Kidney tubule cell (primary cell): ENCODE results near the gene OR8B3.
"Not testable (repeated sequence)": the region's sequence is repeated elsewhere in the genome, so short reads cannot be mapped to it uniquely, and the experiment has no call there.

Experiments used
- DNase-seq: peaks from one replicate; pipeline ENCODE4 v3.0.0-alpha.2; 2018; ENCODE audit warnings: low spot score

Gene OR8B3

GRCh38 chr11:124398924-124399323, at the start of gene OR8B3:
Gene OR8B3 (minus strand): TSS chr11:124399024. CDS start chr11:124397351, 1,673 bp downstream.
- no peak for DNase-seq

GRCh38 chr11:124446916-124447315, 48.1 kb upstream of the OR8B3 start:
- DNase-seq, result peak; percentile 10

- DNase-seq, result no peak
Observed at GRCh38 chr11:124445646-124446150, 46.9 kb upstream of the OR8B3 start, which contains the start of gene OR8B8. Gene OR8B8 (minus strand): TSS chr11:124445696. CDS start chr11:124441085, 4,611 bp downstream.

GRCh38 chr11:124442847-124443246, 44.0 kb upstream of the OR8B3 start:
- no peak for DNase-seq

GRCh38 chr11:124442442-124442841, 43.6 kb upstream of the OR8B3 start:
- no peak for DNase-seq

GRCh38 chr11:124441519-124441918, 42.7 kb upstream of the OR8B3 start:
- DNase-seq, result no peak

GRCh38 chr11:124441081-124441480, 42.3 kb upstream of the OR8B3 start:
- no peak for DNase-seq

- DNase-seq, result no peak
Observed at GRCh38 chr11:124440608-124441007, 41.8 kb upstream of the OR8B3 start.

GRCh38 chr11:124434699-124435098, 35.9 kb upstream of the OR8B3 start:
- no peak for DNase-seq

- no peak for DNase-seq
Observed at GRCh38 chr11:124429599-124429998, 30.8 kb upstream of the OR8B3 start.

GRCh38 chr11:124424384-124424921, 25.6 kb upstream of the OR8B3 start, which contains the start of gene OR8B4:
Gene OR8B4 (minus strand): TSS chr11:124424871. CDS start chr11:124424871, 0 bp downstream.
- DNase-seq, result no peak

- no peak for DNase-seq
Observed at GRCh38 chr11:124421043-124421442, 22.2 kb upstream of the OR8B3 start.

- peak; percentile 45 for DNase-seq
Observed at GRCh38 chr11:124415356-124415923, 16.6 kb upstream of the OR8B3 start.

- no peak for DNase-seq
Observed at GRCh38 chr11:124409906-124410305, 11.1 kb upstream of the OR8B3 start.

GRCh38 chr11:124405581-124405980, 6.8 kb upstream of the OR8B3 start:
- no peak for DNase-seq

- DNase-seq, result not testable (repeated sequence)
Observed at GRCh38 chr11:124403186-124403585, 4.4 kb upstream of the OR8B3 start.

- peak; percentile 82 for DNase-seq
Observed at GRCh38 chr11:124402326-124402922, 3.6 kb upstream of the OR8B3 start.

GRCh38 chr11:124396847-124397246, 2.0 kb downstream of the OR8B3 start:
- DNase-seq, result not testable (repeated sequence)

GRCh38 chr11:124394408-124394807, 4.4 kb downstream of the OR8B3 start:
- DNase-seq, result peak; percentile 2

- DNase-seq, result no peak
Observed at GRCh38 chr11:124384399-124384798, 14.4 kb downstream of the OR8B3 start, which contains the start of gene OR8B2. Gene OR8B2 (minus strand): TSS chr11:124384499. CDS start chr11:124383343, 1,156 bp downstream.

- not testable (repeated sequence) for DNase-seq
Observed at GRCh38 chr11:124382857-124383256, 16.0 kb downstream of the OR8B3 start.

- DNase-seq, result no peak
Observed at GRCh38 chr11:124380585-124380984, 18.2 kb downstream of the OR8B3 start.

- no peak for DNase-seq
Observed at GRCh38 chr11:124376280-124376679, 22.5 kb downstream of the OR8B3 start.
